Upper lobe of left lung (tissue), 6 donors: ENCODE measurements around the gene BMPR1B. TPM values are rescaled to one million over a fixed set of nuclear protein-coding genes. Genes with fewer than 3 reads are reported as not detected.

ENCODE experiments used
- ATAC-seq, 2 donors: fragments of 200-7000 bp; cut with Tn5 transposase; one replicate each; pipeline ENCODE4 v1.9.1; 2022; ENCODE audit warnings: mild to moderate bottlenecking in 2 of 2, moderate library complexity in 2 of 2; ENCODE audit not compliant: low FRiP score in 2 of 2
- DNase-seq, 2 donors: peaks; one replicate each; pipeline ENCODE4 v3.0.0-alpha.2; 2019 to 2020
- H3K27ac ChIP-seq, 4 donors: fragments of 200-600 bp; sonication (generic); one replicate each; pipeline ENCODE4 v1.5.1; 2016 to 2019
- H3K27me3 ChIP-seq, 4 donors: fragments of 200-600 bp; sonication (generic); one replicate each; pipeline ENCODE4 v1.5.1; 2017 to 2019
- H3K36me3 ChIP-seq, 4 donors: fragments of 200-600 bp; sonication (generic); one replicate each; pipeline ENCODE4 v1.5.1; 2016 to 2019
- H3K4me1 ChIP-seq, 4 donors: fragments of 200-600 bp; sonication (generic); one replicate each; pipeline ENCODE4 v1.5.1; 2018 to 2019
- H3K4me3 ChIP-seq, 4 donors: fragments of 200-600 bp; sonication (generic); one replicate each; pipeline ENCODE4 v1.5.1; 2017 to 2019; ENCODE audit warnings: mild to moderate bottlenecking in 2 of 4, moderate library complexity in 1 of 4
- H3K9me3 ChIP-seq, 4 donors: fragments of 200-600 bp; sonication (generic); one replicate each; pipeline ENCODE4 v1.5.1; 2018 to 2019
- EP300 ChIP-seq, 4 donors: sonication (generic); formaldehyde crosslinking; IDR thresholded peaks; one replicate each; pipeline ENCODE4 v1.5.1; 2017; ENCODE audit warnings: antibody characterized with exemption in 4 of 4, control low read depth in 2 of 4
- POLR2A ChIP-seq, 4 donors: fragments of 450-650 bp; IDR thresholded peaks; one replicate each; pipeline ENCODE4 v1.5.1; 2016 to 2017; ENCODE audit warnings: antibody characterized with exemption in 4 of 4, mild to moderate bottlenecking in 2 of 4
- POLR2AphosphoS5 ChIP-seq, 2 donors: sonication (generic); formaldehyde crosslinking; IDR thresholded peaks; one replicate each; pipeline ENCODE4 v1.5.1; 2017; ENCODE audit warnings: antibody characterized with exemption in 2 of 2
- WGBS, 2 donors: methylation state at CpG; one replicate each; pipeline ENCODE4 v1.1.5; 2017 to 2018; 5-methylcytosine and 5-hydroxymethylcytosine counted together
- total RNA-seq, 6 donors: library from RNA; depleted of rRNA in 4 of 6; stranded (reverse); fragments of >200 nt in 4 of 6; gene quantifications; one replicate each; pipeline versions ENCODE4 v1.1.0 to v1.2.1, GENCODE V29; 2016 to 2021
- TF ChIP-seq, protein P1 (sequence below), 6 experiments: fragments of 450-650 bp in 4 of 6; fragments of 200-600 bp in 2 of 6; sonication (generic) in 2 of 6; IDR thresholded peaks; one replicate each; pipeline ENCODE4 v1.5.1; 2016 to 2019; ENCODE audit warnings: antibody characterized with exemption in 6 of 6
- donor health status: DM: no; HTN: no; CAD: no; lungs with moderate emphysema.
- donor health status: DM: no; HTN: yes; CAD: no; lungs with severe emphysema.

BMPR1B gene
- total RNA-seq, 6 donors from 2014 or later = 0.78 to 7.7 (median 3.5) TPM

DNA sequence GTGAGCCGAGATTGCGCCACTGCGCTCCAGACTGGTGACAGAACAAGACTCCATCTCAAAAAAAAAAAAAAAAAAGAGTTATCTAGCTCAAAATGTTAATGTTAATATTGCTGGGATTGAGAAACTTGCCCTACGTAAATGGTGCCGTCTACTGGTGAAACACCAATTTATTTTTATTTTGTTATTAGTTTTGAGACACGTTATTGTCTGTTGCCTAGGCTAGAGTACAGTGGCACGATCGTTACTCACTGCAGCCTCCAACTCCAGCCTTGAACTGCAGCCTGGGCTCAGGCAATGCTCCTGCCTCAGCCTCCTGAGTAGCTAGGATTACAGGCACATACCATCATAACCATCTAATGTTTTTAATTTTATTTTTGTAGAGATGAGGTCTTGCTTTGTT lies 262.8 kb downstream of the BMPR1B start:
- DNase-seq (no peak), ATAC-seq (no peak)
- Histone ChIP-seq H3K27me3 (no peaks in the 10 kb centered on the region), H3K4me1 (no peaks in the 10 kb centered on the region), H3K27ac (no peak overlapping the region), H3K4me3 (no peak overlapping the region), H3K9me3 (no peaks in the 10 kb centered on the region), H3K36me3 (no peaks in the 10 kb centered on the region)
- TF ChIP-seq POLR2A (IDR thresholded peaks at IDR 0.05) (no peak), EP300 (IDR thresholded peaks at IDR 0.05) (no peak), POLR2AphosphoS5 (IDR thresholded peaks at IDR 0.05) (no peak)
- TF ChIP-seq, protein P1, sequence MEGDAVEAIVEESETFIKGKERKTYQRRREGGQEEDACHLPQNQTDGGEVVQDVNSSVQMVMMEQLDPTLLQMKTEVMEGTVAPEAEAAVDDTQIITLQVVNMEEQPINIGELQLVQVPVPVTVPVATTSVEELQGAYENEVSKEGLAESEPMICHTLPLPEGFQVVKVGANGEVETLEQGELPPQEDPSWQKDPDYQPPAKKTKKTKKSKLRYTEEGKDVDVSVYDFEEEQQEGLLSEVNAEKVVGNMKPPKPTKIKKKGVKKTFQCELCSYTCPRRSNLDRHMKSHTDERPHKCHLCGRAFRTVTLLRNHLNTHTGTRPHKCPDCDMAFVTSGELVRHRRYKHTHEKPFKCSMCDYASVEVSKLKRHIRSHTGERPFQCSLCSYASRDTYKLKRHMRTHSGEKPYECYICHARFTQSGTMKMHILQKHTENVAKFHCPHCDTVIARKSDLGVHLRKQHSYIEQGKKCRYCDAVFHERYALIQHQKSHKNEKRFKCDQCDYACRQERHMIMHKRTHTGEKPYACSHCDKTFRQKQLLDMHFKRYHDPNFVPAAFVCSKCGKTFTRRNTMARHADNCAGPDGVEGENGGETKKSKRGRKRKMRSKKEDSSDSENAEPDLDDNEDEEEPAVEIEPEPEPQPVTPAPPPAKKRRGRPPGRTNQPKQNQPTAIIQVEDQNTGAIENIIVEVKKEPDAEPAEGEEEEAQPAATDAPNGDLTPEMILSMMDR (IDR thresholded peaks at IDR 0.05) = no peak
- WGBS, 2 donors = 90 to 94% methylated on average over 8 of the region's 8 CpGs

DNA sequence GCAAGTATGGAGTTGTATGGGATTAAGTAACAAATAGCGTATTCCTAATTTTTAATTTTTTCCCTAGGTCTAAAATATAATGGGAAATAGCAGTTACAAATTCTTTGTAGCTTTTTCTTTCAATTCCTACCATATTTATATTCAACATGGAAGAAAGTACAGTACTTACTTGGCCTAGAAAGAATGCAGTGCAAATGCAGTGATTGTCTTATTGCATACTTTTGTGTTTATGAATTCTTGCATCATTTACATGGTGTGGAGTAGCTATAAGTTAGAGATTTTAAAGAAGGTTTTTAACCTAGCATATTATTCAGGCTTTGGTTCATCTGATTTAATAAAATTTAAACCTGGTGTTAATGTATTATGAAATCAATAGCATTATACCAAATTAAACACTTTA lies 263.3 kb downstream of the BMPR1B start:
- no peak overlapping the region for H3K27ac ChIP-seq
- no peak for TF ChIP-seq POLR2AphosphoS5 (IDR thresholded peaks at IDR 0.05)
- TF ChIP-seq, protein P1 (IDR thresholded peaks at IDR 0.05) = no peak
- no peak for TF ChIP-seq EP300 (IDR thresholded peaks at IDR 0.05)
- no peak for TF ChIP-seq POLR2A (IDR thresholded peaks at IDR 0.05)
- no peak overlapping the region for H3K4me3 ChIP-seq
- DNase-seq (no peak), ATAC-seq (no peak)
- H3K4me1 ChIP-seq = no peaks in the 10 kb centered on the region
- no peaks in the 10 kb centered on the region for H3K9me3 ChIP-seq
- no peaks in the 10 kb centered on the region for H3K36me3 ChIP-seq
- no peaks in the 10 kb centered on the region for H3K27me3 ChIP-seq
- 89 to 90% methylated on average over 1 of the region's 1 CpG for WGBS, 2 donors

DNA sequence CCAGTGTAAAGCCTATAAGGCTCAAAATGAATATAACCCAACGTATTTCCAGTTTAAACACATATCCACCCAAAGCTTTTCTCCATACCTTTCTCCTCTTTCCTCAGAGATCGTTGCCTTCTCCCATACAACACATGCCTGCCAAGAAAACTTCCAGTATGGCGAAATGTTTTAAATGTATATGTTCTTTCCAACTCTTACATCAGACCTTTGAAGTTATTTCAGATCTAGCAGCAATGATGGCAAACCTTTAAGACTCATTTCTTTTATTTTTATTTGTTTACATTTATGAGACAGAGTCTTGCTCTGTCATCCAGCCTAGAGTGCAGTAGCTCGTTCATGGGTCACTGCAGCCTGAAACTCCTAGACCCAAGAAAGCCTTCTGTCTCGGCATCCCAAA lies 265.4 kb downstream of the BMPR1B start:
- H3K27me3 ChIP-seq = no peaks in the 10 kb centered on the region
- H3K4me1 ChIP-seq = no peaks in the 10 kb centered on the region
- no peak for TF ChIP-seq EP300 (IDR thresholded peaks at IDR 0.05)
- TF ChIP-seq POLR2AphosphoS5 (IDR thresholded peaks at IDR 0.05) = no peak
- TF ChIP-seq, protein P1 (IDR thresholded peaks at IDR 0.05) = no peak
- TF ChIP-seq POLR2A (IDR thresholded peaks at IDR 0.05) = no peak
- no peak for ATAC-seq
- WGBS, 2 donors = 78 to 80% methylated on average over 5 of the region's 5 CpGs
- H3K9me3 ChIP-seq = no peaks in the 10 kb centered on the region
- DNase-seq = no peak
- no peak overlapping the region for H3K4me3 ChIP-seq
- H3K27ac ChIP-seq = no peak overlapping the region
- no peaks in the 10 kb centered on the region for H3K36me3 ChIP-seq

DNA sequence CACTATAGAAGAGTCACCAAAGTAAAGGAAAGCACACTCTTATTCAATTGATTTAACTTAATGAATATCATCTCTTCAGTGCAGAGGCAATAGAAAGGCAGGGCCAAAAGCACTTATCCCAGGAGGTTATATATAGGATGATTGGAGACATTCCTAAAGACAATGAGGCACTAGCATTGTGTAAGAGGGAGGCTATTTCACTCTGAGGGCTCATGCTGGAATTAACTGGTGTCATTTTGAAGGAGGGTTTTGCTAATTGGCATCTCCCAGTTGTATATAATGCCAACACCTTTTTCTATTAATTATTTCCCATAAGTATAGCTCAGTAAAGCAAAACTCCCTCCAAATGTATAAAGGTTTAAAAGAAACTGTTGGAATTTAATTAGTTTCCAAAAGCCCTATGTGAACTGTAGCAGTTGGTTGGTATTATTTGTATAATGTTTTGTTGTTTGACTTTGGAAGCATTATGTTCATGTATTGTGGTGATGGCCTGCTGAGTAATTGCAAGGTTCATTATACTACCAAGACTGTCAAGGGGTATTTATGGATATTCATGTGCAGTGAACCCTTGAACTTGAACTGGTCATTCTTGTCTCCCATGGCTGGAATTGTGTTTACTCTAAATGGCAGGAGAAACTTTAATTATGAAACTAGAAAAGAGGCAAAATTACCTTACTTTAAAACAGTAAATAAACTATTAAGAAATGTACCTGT lies 270.3 kb downstream of the BMPR1B start:
- no peak overlapping the region for H3K4me3 ChIP-seq
- no peak overlapping the region for H3K27ac ChIP-seq
- no peak for ATAC-seq
- no peaks in the 10 kb centered on the region for H3K27me3 ChIP-seq
- peaks cover 0 to 7% (median 2%) of the 10 kb centered on the region in 4 donors for H3K9me3 ChIP-seq
- no peak for DNase-seq
- H3K36me3 ChIP-seq = no peaks in the 10 kb centered on the region
- no peaks in the 10 kb centered on the region for H3K4me1 ChIP-seq
- TF ChIP-seq EP300 (IDR thresholded peaks at IDR 0.05) = no peak
- TF ChIP-seq, protein P1 (IDR thresholded peaks at IDR 0.05) = no peak
- TF ChIP-seq POLR2AphosphoS5 (IDR thresholded peaks at IDR 0.05) = no peak
- TF ChIP-seq POLR2A (IDR thresholded peaks at IDR 0.05) = no peak

DNA sequence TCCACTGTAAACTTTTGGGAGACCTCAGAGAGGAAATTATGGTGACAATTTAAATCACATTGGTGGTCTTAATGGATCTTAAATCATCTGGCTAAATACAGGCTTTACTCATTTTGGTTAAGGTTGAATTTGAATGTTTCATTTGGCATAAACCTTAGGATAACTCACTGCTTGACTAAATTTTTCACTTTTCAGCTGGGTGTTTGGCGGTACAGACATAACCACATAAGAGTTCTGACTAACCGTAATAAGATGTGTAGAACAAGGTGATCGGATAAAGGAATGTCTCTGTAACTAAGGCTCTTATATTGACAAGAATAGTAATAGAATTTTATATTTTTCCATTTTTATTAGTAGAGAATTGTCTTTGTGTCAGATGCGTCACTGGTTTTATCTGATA lies 281.0 kb downstream of the BMPR1B start:
- ATAC-seq = no peak
- TF ChIP-seq POLR2A (IDR thresholded peaks at IDR 0.05) = no peak
- TF ChIP-seq EP300 (IDR thresholded peaks at IDR 0.05) = no peak
- TF ChIP-seq POLR2AphosphoS5 (IDR thresholded peaks at IDR 0.05) = no peak
- TF ChIP-seq, protein P1 (IDR thresholded peaks at IDR 0.05) = no peak
- no peaks in the 10 kb centered on the region for H3K27me3 ChIP-seq

More for the DNA sequence above, 281.0 kb downstream of the BMPR1B start:
- Histone ChIP-seq H3K9me3 (peaks cover 0 to 5% (median 0%) of the 10 kb centered on the region in 4 donors), H3K4me3 (no peak overlapping the region), H3K36me3 (no peaks in the 10 kb centered on the region), H3K27ac (no peak overlapping the region), H3K4me1 (no peaks in the 10 kb centered on the region)
- DNase-seq = no peak
- 95 to 96% methylated on average over 4 of the region's 4 CpGs for WGBS, 2 donors
